B cell (primary cell): ENCODE results near the gene SS18L1. TPM values are rescaled to one million over a fixed set of nuclear protein-coding genes. Genes with fewer than 3 reads are reported as not detected.

ENCODE experiments used
- ATAC-seq: fragments of 200-7000 bp; cut with Tn5 transposase; one replicate; pipeline ENCODE4 v1.10.0; 2021; ENCODE audit warnings: low read depth, mild to moderate bottlenecking, moderate number of reproducible peaks, moderate library complexity
- CTCF ChIA-PET: fragments of 350-600 bp; sonication (Branson Sonifier 250); formaldehyde crosslinking; loops from one replicate; lab custom pipeline; 2021; ENCODE audit warnings: antibody characterized with exemption, inconsistent platforms; lab: Charles Lee
- POLR2A ChIA-PET: fragments of 350-600 bp; sonication (Branson Sonifier 250); formaldehyde crosslinking; loops from one replicate; lab custom pipeline; 2021; ENCODE audit warnings: antibody characterized with exemption; lab: Charles Lee
- DNase-seq: peaks from one replicate; pipeline ENCODE4 v3.0.0; 2013
- H2AFZ ChIP-seq: 2 replicates; pipeline ENCODE4 v1.6.1; 2012; ENCODE audit warnings: mild to moderate bottlenecking, low read depth, low read length; ENCODE audit not compliant: insufficient read depth, poor library complexity, severe bottlenecking
- H3K27ac ChIP-seq, 2 donors: 1 replicate in 1 of 2; 2 replicates in 1 of 2; pipeline ENCODE4 v1.5.1; 2012 to 2013; ENCODE audit warnings: low read length in 2 of 2, mild to moderate bottlenecking in 2 of 2, moderate library complexity in 1 of 2
- H3K27me3 ChIP-seq, 4 experiments: fragments of 200-600 bp in 1 of 4; sonication (generic) in 1 of 4; replicated peaks in 1 of 4; 1 replicate in 2 of 4; 2 replicates in 2 of 4; pipeline versions ENCODE4 v1.6.1 to v1.7.0; 2013 to 2016; ENCODE audit warnings: low read length in 3 of 4, mild to moderate bottlenecking in 2 of 4, mixed read lengths in 1 of 4, moderate library complexity in 1 of 4; ENCODE audit not compliant: insufficient read depth in 4 of 4, control insufficient read depth in 3 of 4; ENCODE audit errors: control extremely low read depth in 1 of 4
- H3K36me3 ChIP-seq, 2 experiments: replicated peaks in 1 of 2; 1 replicate in 1 of 2; 2 replicates in 1 of 2; pipeline versions ENCODE4 v1.6.1 to v1.7.1; 2013; ENCODE audit warnings: low read length in 1 of 2; ENCODE audit not compliant: insufficient read depth in 2 of 2, control insufficient read depth in 1 of 2; ENCODE audit errors: control extremely low read depth in 1 of 2, extremely low read depth in 1 of 2
- H3K4me1 ChIP-seq, 2 donors: fragments of 200-600 bp in 1 of 2; sonication (generic) in 1 of 2; 1 replicate in 1 of 2; 2 replicates in 1 of 2; pipeline versions ENCODE4 v1.5.1 to v1.6.1; 2013 to 2017; ENCODE audit warnings: low read length in 2 of 2; ENCODE audit not compliant: control insufficient read depth in 2 of 2, insufficient read depth in 2 of 2
- H3K4me2 ChIP-seq: replicated peaks from 2 replicates; pipeline ENCODE3; 2012; ENCODE audit warnings: mild to moderate bottlenecking, low read depth, low read length; ENCODE audit not compliant: poor library complexity, severe bottlenecking
- H3K4me3 ChIP-seq, 5 experiments: fragments of 200-600 bp in 1 of 5; sonication (generic) in 1 of 5; 1 replicate in 3 of 5; 2 replicates in 2 of 5; pipeline versions ENCODE4 v1.5.1 to v1.7.0; 2011 to 2016; ENCODE audit warnings: low read length in 4 of 5, mild to moderate bottlenecking in 4 of 5, low read depth in 2 of 5, control low read depth in 1 of 5, moderate library complexity in 1 of 5; ENCODE audit not compliant: insufficient read depth in 1 of 5; ENCODE audit errors: control extremely low read depth in 1 of 5, extremely low read depth in 1 of 5
- H3K79me2 ChIP-seq: fragments of 200-600 bp; sonication (generic); one replicate; pipeline ENCODE4 v1.6.0; 2016; ENCODE audit warnings: low read length; ENCODE audit not compliant: control insufficient read depth, insufficient read depth
- H3K9ac ChIP-seq: fragments of 200-600 bp; sonication (generic); 2 replicates; pipeline ENCODE4 v1.6.1; 2017; ENCODE audit warnings: mild to moderate bottlenecking, low read length, moderate library complexity
- H3K9me3 ChIP-seq, 3 donors: one replicate each; pipeline versions ENCODE4 v1.6.1 to v1.7.1; 2013; ENCODE audit warnings: low read length in 2 of 3; ENCODE audit not compliant: control insufficient read depth in 2 of 3, insufficient read depth in 1 of 3; ENCODE audit errors: control extremely low read depth in 1 of 3
- H4K20me1 ChIP-seq: 2 replicates; pipeline ENCODE4 v1.6.0; 2012; ENCODE audit warnings: mild to moderate bottlenecking, low read length; ENCODE audit not compliant: insufficient read depth, control insufficient read depth, poor library complexity, severe bottlenecking
- H3K27ac Mint-ChIP-seq: one replicate; pipeline ENCODE4 v1.8.0; 2021; ENCODE audit warnings: mixed read lengths
- H3K27me3 Mint-ChIP-seq: one replicate; pipeline ENCODE4 v1.8.0; 2021; ENCODE audit warnings: mixed read lengths
- H3K4me1 Mint-ChIP-seq: one replicate; pipeline ENCODE4 v1.8.0; 2021; ENCODE audit warnings: mixed read lengths
- H3K4me3 Mint-ChIP-seq: one replicate; pipeline ENCODE4 v1.8.0; 2021; ENCODE audit warnings: mixed read lengths
- H3K9me3 Mint-ChIP-seq: one replicate; pipeline ENCODE4 v1.8.0; 2022; ENCODE audit warnings: mixed read lengths; ENCODE audit not compliant: insufficient read depth
- CTCF ChIP-seq: fragments of 200-600 bp; IDR thresholded peaks from one replicate; pipeline ENCODE4 v1.8.0; 2022; ENCODE audit warnings: antibody characterized with exemption, mild to moderate bottlenecking
- EZH2 ChIP-seq: IDR thresholded peaks from 2 replicates; pipeline ENCODE4 v1.6.1; 2012; ENCODE audit warnings: borderline replicate concordance, low read depth, mild to moderate bottlenecking, moderate library complexity, low read length; ENCODE audit not compliant: insufficient read depth, poor library complexity, severe bottlenecking
- WGBS: methylation state at CpG from one replicate; pipeline ENCODE4 v1.1.5; 2013; ENCODE audit warnings: missing lambda C conversion rate; ENCODE audit not compliant: insufficient coverage; 5-methylcytosine and 5-hydroxymethylcytosine counted together
- intact Hi-C: fragments of 100-400 bp; cut with micrococcal nuclease; formaldehyde crosslinking; loops from one replicate; pipeline ENCODE4 v1.10.0; 2022
- polyA plus RNA-seq: library from polyadenylated mRNA; depleted of rRNA; stranded (reverse); fragments of >200 nt; gene quantifications from 2 replicates; pipeline ENCODE4 v1.2.3, GENCODE V29; 2012
- total RNA-seq, 2 donors: library from RNA; stranded (reverse); fragments of 120-200 nt in 1 of 2; gene quantifications; 1 replicate in 1 of 2; 2 replicates in 1 of 2; pipeline versions ENCODE4 v1.2.3 to v1.2.4, GENCODE V29; 2013 to 2022

The SS18L1 gene
- total and polyA plus RNA-seq, 2 donors (not counting 1 experiment from before 2014, with no cell fraction given), result 15.4 to 20.7 TPM

- H3K9me3 Mint-ChIP-seq, result no peaks in the 10 kb centered on the region
- peaks cover 11% of the 10 kb centered on the region for H3K4me1 Mint-ChIP-seq
- Histone ChIP-seq H3K4me2 (no peak overlapping the region), H3K9me3 (no peaks in the 10 kb centered on the region), H3K4me1 (peaks cover 0 to 4% of the 10 kb centered on the region in 2 donors), H4K20me1 (peaks cover 31% of the 10 kb centered on the region), H3K9ac (no peak overlapping the region), H3K4me3 (no peak overlapping the region), H3K27ac (no peak overlapping the region), H3K36me3 (peaks cover 0 to 19% of the 10 kb centered on the region in 2 experiments), H3K79me2 (peaks cover 29% of the 10 kb centered on the region), H3K27me3 (no peaks in the 10 kb centered on the region), H2AFZ (no peak overlapping the region)
- H3K27me3 Mint-ChIP-seq, result no peaks in the 10 kb centered on the region
- intact Hi-C loops, result no loop called here
- 82% methylated on average over 8 of the region's 14 CpGs for WGBS
- DNase-seq, result no peak
- ATAC-seq, result no peak
- POLR2A ChIA-PET, result no interaction called here
- CTCF ChIA-PET, result no interaction called here
- no peak overlapping the region for H3K4me3 Mint-ChIP-seq
- TF ChIP-seq EZH2 (no peak), CTCF (no peak)
- H3K27ac Mint-ChIP-seq, result no peak overlapping the region
These were observed 16.3 kb downstream of the SS18L1 start for GRCh38 chr20:62159839-62160238.

GRCh38 chr20:62160253-62160652 is 16.7 kb downstream of the SS18L1 start:
- Histone ChIP-seq H2AFZ (no peak overlapping the region), H3K4me1 (peaks cover 0 to 4% of the 10 kb centered on the region in 2 donors), H3K27me3 (no peaks in the 10 kb centered on the region), H3K9ac (no peak overlapping the region), H3K79me2 (peaks cover 25% of the 10 kb centered on the region), H3K4me3 (no peak overlapping the region), H3K36me3 (peaks cover 0 to 19% of the 10 kb centered on the region in 2 experiments), H3K27ac (no peak overlapping the region), H3K4me2 (no peak overlapping the region), H3K9me3 (no peaks in the 10 kb centered on the region), H4K20me1 (peaks cover 31% of the 10 kb centered on the region)
- ATAC-seq (no peak), DNase-seq (no peak)
- Mint-ChIP-seq H3K9me3 (no peaks in the 10 kb centered on the region), H3K27ac (no peak overlapping the region), H3K4me1 (peaks cover 11% of the 10 kb centered on the region), H3K4me3 (no peak overlapping the region), H3K27me3 (no peaks in the 10 kb centered on the region)
- WGBS, result 86% methylated on average over 5 of the region's 9 CpGs
- CTCF ChIA-PET, result no interaction called here
- intact Hi-C loops, result no loop called here
- POLR2A ChIA-PET, result no interaction called here
- TF ChIP-seq EZH2 (no peak), CTCF (no peak)
